IPS-18c (cell line): ENCODE measurements around the gene MCF2L.

Experiments used
- H3K4me3 ChIP-seq: 2 replicates; pipeline ENCODE4 v1.7.0; 2013; ENCODE audit warnings: low read depth, mild to moderate bottlenecking, low read length, moderate library complexity; ENCODE audit not compliant: insufficient read depth
- H3K9me3 ChIP-seq: one replicate; pipeline ENCODE4 v1.6.1; 2013; ENCODE audit warnings: mild to moderate bottlenecking, low read length, moderate library complexity; ENCODE audit not compliant: control insufficient read depth, insufficient read depth

The MCF2L gene

GRCh38 chr13:113084094-113084942, 115.3 kb downstream of the MCF2L start:
- Histone ChIP-seq H3K9me3 (no peaks in the 10 kb centered on the region), H3K4me3 (no peak overlapping the region)

GRCh38 chr13:113084943-113085540, 116.0 kb downstream of the MCF2L start:
- Histone ChIP-seq H3K9me3 (no peaks in the 10 kb centered on the region), H3K4me3 (no peak overlapping the region)

DNA sequence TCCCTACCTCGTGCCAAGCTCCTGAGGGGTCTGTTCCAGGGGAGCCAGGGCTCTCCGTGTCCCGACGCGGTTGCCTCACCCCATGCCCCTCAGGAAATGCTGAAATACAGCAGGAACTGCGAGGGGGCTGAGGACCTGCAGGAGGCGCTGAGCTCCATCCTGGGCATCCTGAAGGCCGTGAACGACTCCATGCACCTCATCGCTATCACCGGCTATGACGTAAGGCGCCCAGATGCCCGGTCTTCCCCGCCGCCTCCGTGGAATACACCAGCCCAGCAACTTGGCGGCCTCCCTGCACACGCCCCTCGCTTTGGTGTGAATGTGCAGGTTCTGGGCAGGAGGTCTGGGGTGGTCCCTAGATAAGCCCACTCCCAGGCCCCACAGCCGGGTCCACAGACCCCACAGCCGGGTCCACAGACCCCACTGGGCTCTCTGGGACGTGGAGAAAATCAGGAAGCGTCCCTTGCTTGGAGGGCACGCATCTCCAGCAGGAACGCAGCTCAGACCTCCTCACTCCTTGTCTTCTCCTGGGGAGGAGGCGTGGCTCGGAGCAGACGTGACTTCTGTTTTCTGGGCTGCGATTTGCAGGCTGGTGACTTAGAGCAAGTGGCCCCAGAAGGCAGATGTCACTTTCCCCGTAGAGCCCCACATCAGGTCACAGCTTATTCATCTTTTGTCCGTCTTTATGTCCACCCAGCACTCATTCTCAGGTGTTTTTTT, 117.2 kb downstream of the MCF2L start:
- Histone ChIP-seq H3K4me3 (no peak overlapping the region), H3K9me3 (no peaks in the 10 kb centered on the region)

- no peaks in the 10 kb centered on the region for H3K9me3 ChIP-seq
- H3K4me3 ChIP-seq: no peak overlapping the region
Observed at GRCh38 chr13:113086991-113087922, 118.2 kb downstream of the MCF2L start.

GRCh38 chr13:113087923-113088690, 119.1 kb downstream of the MCF2L start:
- no peak overlapping the region for H3K4me3 ChIP-seq
- no peaks in the 10 kb centered on the region for H3K9me3 ChIP-seq

- Histone ChIP-seq H3K9me3 (no peaks in the 10 kb centered on the region), H3K4me3 (no peak overlapping the region)
Observed at GRCh38 chr13:113088691-113089020, 119.6 kb downstream of the MCF2L start.

GRCh38 chr13:113089693-113090414, 120.8 kb downstream of the MCF2L start:
- Histone ChIP-seq H3K4me3 (no peak overlapping the region), H3K9me3 (no peaks in the 10 kb centered on the region)

DNA sequence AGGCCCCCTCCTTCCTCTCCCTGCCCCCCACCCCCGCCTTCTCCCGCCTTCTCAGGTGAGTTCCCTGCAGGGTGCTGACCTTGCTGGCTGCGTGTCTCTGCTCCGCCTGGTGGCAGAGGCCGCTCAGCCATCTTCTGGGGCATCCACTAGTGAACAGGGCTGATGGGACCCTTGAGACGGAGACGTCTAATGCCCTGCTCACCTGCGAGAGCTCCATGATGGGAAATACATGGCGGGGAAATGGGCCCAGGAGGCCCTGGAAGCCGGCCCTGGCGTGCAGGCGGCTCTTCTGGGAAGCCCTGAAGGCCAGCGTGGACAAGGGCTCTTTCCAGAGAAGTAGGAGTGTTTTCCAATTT, 121.4 kb downstream of the MCF2L start:
- Histone ChIP-seq H3K9me3 (no peaks in the 10 kb centered on the region), H3K4me3 (no peak overlapping the region)

- Histone ChIP-seq H3K9me3 (no peaks in the 10 kb centered on the region), H3K4me3 (no peak overlapping the region)
Observed at GRCh38 chr13:113090806-113091205, 121.8 kb downstream of the MCF2L start.

GRCh38 chr13:113091211-113091771, 122.3 kb downstream of the MCF2L start:
- Histone ChIP-seq H3K9me3 (no peaks in the 10 kb centered on the region), H3K4me3 (no peak overlapping the region)

DNA sequence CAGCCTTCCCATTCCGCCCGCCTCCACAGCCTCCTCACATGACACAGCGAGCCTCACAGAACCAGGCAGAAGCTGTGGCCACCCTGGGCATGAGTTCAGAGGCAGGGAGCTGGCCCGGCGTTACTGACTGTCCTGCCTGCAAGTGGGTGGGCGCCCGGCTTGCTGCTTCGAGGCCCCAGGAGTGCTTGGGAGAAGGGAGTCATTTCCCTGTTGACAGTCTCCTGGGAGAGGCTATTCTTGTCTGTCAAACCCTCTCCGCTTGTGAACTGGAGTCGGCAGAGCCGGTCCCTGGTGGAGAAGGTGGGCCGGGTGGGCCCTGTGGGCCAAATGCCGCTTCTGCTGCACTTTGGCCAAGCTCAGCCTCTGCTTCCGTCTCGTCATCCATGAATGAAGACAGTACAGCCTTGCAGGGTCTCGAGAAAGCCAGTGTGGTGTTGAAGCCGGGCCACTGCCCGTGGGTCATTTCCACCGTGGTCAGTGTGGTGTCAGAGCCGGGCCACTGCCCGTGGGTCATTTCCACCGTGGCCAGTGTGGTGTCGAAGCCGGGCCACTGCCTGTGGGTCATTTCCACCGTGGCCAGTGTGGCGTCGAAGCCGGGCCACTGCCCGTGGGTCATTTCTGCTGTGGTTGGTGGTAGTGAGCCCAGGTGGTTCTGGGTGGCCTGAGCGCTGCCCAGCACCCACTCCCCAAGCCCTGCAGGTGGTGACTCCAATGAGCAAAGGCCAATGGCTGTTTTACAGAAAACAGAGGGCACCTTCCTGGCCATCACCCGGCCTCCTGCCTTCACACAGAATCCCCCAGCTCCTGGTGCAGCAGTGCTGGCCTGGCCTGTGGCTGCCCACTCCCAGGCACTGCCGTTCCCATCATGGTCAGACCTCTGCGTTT, 123.1 kb downstream of the MCF2L start:
- no peaks in the 10 kb centered on the region for H3K9me3 ChIP-seq
- no peak overlapping the region for H3K4me3 ChIP-seq

- no peak overlapping the region for H3K4me3 ChIP-seq
- H3K9me3 ChIP-seq: no peaks in the 10 kb centered on the region
Observed at GRCh38 chr13:113092776-113093579, 124.0 kb downstream of the MCF2L start.

- Histone ChIP-seq H3K4me3 (no peak overlapping the region), H3K9me3 (no peaks in the 10 kb centered on the region)
Observed at GRCh38 chr13:113093580-113094409, 124.8 kb downstream of the MCF2L start.

GRCh38 chr13:113094410-113094800, 125.4 kb downstream of the MCF2L start:
- no peak overlapping the region for H3K4me3 ChIP-seq
- H3K9me3 ChIP-seq: no peaks in the 10 kb centered on the region
